Measurements from ENCODE around the gene STOML1.
A peak's percentile ranks its signal among the peaks of the same experiment; 100 is the strongest.

Gene STOML1

DNA sequence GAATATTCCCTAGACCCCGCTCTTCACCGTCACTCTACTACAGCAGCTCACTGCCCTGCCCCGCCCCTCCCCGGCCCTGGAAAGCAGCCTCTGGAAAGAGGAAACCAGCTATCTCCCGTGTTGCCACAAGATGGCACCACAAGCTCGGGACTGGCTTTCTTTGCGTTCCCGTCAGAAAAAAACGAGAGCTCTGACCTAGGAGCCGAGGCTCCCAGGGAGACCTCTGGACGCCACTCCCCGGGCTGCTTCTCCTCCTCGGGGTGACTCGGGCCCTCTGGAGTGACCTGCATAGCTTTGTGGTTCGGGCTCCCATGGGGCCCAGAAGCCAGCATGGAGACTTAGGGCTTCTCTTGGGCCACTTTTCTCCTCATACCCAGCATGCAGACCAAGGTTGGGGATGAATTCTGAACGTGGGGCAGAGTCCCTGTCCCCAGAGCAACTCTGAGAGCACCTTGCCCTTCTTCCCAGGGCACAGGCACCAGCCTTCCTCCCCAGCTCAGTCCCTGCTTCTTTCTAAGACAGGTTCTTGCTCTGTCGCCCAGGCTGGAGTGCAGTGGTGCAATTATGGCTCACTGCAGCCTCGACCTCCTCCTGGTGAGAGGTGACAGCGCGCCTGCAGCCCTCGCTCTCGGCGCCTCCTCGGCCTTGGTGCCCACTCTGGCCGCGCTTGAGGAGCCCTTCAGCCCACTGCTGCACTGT, 19.0 kb downstream of the STOML1 start:
- TF ChIP-seq GATA3 (IDR thresholded peaks at IDR 0.05; ENCODE audit: low read depth, low read length) (no peak), GATA2 (IDR thresholded peaks at IDR 0.05; ENCODE audit: low read depth, low read length) (no peak)

DNA sequence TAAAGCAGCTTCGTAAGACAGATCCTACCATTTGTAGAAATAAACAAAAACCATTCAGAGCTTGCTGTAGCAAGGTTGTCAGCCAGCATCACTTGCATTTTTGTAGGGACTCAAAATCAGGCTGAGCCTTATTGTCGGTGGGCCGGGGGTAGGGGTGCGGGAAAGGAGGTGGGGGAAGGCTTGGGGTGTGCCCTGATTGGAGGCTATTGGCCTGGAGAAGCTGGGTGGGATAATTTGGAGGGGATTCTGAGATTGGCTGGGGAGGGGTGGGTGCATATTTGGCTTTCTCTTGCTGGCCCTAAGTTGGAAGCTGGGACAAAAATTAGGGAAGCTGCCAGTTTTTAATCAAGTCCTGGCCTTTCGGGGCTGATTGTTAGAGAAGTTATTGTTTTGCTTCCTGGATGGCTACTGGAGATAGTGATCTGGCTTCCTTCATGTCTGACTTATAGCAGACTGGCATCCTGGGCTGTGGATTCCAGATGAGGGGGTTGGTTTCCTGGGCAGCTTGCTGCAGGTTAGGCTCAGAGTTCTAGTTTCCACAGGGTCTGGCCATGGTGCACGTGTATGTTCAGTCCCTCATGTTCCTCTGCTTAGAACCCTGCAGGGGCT, 22.8 kb downstream of the STOML1 start:
- peak; percentile 20; the same call in 1 of the 2 replicates for TF ChIP-seq GATA3 (IDR thresholded peaks at IDR 0.05; ENCODE audit: low read depth, low read length)
- TF ChIP-seq GATA2 (IDR thresholded peaks at IDR 0.05; ENCODE audit: low read depth, low read length): peak; percentile 48; the same call in 1 of the 2 replicates

DNA sequence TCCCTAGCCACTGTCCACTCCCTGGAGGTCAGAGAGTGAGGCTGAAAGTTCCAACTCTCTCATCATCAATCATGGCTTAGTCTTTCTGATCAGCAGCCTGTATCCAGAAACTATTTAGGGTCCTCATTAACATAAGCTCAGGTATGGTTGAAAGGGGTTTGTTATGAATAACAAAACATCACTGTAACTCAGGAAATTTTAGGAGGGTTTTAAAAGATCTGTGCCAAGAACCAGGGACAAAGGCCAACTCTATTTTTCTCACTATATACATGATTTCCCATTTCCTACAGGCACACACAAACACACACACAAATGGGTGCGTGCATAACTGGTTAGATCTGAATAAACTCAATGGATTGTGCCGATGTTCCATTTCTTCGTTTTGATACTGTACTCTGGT, 23.6 kb downstream of the STOML1 start:
- TF ChIP-seq GATA3 (IDR thresholded peaks at IDR 0.05; ENCODE audit: low read depth, low read length) (no peak), GATA2 (IDR thresholded peaks at IDR 0.05; ENCODE audit: low read depth, low read length) (no peak)

DNA sequence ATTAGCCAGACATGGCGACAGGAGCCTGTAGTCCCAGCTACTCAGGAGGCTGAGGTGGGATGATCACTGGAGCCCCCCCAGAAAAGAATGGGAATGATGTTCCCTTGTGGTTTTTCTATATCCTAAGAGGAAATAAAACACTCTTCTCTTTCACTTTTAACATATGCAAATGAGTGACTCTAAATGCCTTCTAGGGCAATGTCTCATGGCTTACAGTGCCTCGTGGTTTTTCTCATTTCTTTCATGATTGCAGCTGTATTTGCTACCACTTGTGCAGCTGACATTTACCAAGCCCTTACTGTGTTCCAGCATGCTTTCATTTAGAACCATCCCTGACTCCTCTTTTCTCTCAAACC, 26.4 kb downstream of the STOML1 start:
- TF ChIP-seq GATA3 (IDR thresholded peaks at IDR 0.05; ENCODE audit: low read depth, low read length) (no peak), GATA2 (IDR thresholded peaks at IDR 0.05; ENCODE audit: low read depth, low read length) (no peak)

DNA sequence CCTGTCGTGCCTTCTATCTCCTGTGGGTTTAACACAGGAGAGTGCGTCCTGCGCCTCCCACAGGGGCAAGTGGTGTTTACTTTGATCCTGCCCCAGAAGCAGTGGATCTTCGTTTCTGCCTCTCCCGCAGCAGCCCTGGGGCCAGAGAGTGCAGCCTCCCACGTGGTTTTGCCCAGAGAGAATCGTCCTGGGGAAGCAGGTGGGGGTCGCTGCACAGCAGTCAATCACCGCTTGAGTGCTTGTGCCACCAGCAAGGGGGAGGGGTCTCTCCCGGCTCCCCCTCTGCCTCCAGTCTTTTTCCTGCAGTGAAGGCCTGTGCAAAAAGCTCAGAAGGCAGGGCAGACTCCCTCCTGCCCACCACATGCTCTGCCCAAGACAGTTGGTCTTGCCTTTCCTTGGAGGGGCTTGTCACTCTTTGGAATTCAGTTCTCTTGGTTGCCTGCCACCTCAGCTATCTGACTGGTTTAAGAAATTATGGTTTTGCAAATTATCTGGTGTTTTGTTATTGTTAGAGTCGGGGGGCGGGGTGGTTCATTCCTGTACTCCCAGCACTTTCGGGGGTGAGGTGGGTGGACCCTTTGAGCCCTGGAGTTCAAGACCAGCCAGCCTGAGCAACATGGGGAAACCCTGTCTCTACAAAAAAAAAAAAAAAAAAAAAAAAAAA, 26.9 kb downstream of the STOML1 start:
- TF ChIP-seq GATA2 (IDR thresholded peaks at IDR 0.05; ENCODE audit: low read depth, low read length) (no peak), GATA3 (IDR thresholded peaks at IDR 0.05; ENCODE audit: low read depth, low read length) (no peak)

DNA sequence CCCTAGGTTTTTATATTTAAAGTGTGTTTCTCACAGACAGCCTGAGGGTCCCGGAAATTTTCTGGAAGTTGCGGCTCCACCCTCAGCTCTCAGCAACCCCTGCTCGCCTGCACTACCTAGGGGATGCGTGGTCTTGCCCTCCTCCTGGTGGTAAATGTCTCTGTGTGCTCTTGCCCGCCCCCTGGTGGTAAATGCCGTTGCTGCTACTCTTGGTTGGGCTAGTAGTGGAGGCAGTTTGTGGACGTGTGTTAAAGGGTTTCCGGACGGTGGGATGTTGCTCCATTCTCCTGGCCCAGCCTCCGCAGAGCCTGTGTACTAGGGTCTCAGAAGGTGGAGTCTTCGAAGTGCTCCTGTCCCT, 27.4 kb downstream of the STOML1 start:
- no peak for TF ChIP-seq GATA2 (IDR thresholded peaks at IDR 0.05; ENCODE audit: low read depth, low read length)
- TF ChIP-seq GATA3 (IDR thresholded peaks at IDR 0.05; ENCODE audit: low read depth, low read length): no peak

DNA sequence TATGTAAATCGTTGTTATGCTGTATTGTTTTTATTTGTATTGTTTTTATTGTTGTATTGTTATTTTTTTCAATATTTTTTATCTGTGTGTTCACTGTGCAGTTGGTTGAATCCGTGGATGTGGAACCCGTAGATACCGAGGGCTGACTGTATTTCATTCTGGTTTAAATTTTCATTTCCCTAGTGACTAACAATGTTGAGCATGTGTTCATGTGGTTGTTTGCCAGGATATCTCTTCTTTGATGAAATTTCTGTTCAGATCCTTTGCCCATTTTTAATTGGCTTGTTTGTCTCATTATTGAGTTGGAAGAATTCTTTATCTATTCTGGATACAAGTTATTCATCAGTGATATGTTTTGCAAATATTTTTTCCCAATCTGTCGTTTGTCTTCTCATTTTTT, 29.7 kb downstream of the STOML1 start:
- TF ChIP-seq GATA3 (IDR thresholded peaks at IDR 0.05; ENCODE audit: low read depth, low read length) (no peak), GATA2 (IDR thresholded peaks at IDR 0.05; ENCODE audit: low read depth, low read length) (no peak)

DNA sequence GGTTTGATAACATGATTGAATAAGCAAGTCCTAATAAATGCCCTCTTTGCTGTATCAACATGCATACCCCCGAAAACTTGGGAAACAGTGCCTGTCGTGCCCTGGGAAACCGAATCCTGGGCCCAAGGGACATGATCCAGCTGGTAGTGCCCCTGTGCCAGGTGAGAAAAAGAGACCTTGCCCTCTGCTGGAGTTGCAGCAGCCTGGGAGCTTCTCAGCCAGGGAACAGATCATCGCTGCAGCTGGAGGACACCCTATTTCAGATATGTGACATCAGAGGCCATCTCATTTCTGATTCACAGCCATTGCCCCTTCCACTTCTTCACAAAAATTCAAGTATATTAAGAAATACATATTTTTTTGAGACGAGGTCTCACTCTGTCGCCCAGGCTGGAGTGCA, 32.3 kb downstream of the STOML1 start:
- TF ChIP-seq GATA3 (IDR thresholded peaks at IDR 0.05; ENCODE audit: low read depth, low read length): no peak
- TF ChIP-seq GATA2 (IDR thresholded peaks at IDR 0.05; ENCODE audit: low read depth, low read length): no peak

DNA sequence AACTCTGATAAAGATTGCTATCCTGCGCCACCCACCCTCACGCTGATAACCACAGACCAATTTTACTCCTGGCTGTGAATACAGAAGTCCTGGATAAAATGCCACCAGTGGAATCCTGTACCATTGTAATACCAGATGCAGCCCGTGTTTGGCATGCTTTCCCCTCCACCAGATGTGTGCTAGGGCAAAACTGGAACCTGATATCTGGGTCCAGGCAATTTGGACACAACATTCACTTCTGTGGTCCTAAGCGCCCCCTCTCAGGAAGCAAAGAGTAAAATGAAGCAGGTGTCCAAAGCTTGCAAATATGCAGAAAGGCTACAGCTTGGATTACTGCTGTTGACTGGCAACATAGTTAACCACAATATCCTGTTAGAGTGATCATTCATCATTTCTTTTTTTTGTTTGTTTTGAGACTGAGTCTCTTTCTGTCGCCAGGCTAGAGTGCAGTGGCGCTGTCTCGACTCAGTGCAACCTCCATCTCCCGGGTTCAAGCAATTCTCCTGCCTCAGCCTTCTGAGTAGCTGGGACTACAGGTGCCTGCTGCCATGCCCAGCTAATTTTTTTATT, 33.0 kb downstream of the STOML1 start:
- TF ChIP-seq GATA3 (IDR thresholded peaks at IDR 0.05; ENCODE audit: low read depth, low read length) (no peak), GATA2 (IDR thresholded peaks at IDR 0.05; ENCODE audit: low read depth, low read length) (no peak)

DNA sequence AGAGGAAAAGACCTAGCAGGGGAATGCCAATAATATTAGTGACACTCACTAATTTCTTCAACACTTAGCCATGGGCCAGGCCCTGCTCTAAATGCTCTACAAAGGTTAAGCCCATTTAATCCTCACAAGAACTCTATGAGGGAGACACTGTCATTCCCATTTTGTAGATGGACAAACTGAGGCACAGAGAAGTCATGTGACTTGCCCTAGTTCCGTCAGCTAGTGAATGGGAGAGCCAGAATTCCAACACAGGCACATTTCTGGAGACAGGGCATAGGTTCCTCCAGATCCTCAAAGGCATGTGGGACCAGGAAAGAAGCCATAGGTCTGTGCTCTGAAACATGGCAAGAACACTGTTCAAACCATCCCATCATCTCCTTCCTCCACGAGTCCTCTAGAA, 34.3 kb downstream of the STOML1 start:
- TF ChIP-seq GATA3 (IDR thresholded peaks at IDR 0.05; ENCODE audit: low read depth, low read length): no peak
- no peak for TF ChIP-seq GATA2 (IDR thresholded peaks at IDR 0.05; ENCODE audit: low read depth, low read length)

DNA sequence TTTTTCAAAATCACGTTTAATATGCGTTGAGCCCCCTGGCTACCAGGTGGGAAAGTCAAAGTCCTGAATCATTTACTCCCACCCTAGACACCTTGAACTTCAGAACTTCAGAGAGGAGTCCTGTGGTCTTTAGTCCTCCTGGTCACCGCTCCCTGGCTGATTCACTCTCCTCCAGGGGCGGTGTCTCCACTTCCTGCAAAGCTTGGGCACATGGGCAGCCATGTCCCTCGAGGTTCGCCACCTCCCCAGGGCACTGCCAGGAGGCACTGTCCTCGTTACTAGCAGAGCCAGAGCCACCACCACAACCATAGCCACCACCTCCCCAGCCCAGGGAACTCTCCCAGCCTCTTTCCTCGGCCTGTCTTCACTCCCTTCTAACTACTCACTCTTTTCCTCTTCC, 34.8 kb downstream of the STOML1 start:
- TF ChIP-seq GATA2 (IDR thresholded peaks at IDR 0.05; ENCODE audit: low read depth, low read length) (no peak), GATA3 (IDR thresholded peaks at IDR 0.05; ENCODE audit: low read depth, low read length) (no peak)

DNA sequence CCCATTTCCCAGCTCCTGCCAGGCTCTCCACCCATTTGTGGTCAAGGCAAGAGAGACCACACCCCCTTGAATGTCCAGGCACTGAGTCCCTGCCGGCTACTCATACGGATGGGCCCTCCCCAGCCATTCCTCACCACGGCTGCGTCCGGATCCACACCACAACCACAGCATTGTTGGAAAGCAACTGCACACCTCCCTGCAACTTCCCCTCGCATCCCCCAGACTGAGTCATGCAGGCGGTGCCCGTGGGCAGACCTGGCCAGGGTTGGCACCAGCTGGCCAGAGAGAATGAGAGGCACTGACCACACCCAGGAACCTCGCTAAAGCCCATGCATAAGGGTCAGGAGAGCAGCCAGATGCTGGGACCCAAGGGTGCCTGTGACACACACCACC, 35.4 kb downstream of the STOML1 start:
- TF ChIP-seq GATA3 (IDR thresholded peaks at IDR 0.05; ENCODE audit: low read depth, low read length) (no peak), GATA2 (IDR thresholded peaks at IDR 0.05; ENCODE audit: low read depth, low read length) (no peak)

DNA sequence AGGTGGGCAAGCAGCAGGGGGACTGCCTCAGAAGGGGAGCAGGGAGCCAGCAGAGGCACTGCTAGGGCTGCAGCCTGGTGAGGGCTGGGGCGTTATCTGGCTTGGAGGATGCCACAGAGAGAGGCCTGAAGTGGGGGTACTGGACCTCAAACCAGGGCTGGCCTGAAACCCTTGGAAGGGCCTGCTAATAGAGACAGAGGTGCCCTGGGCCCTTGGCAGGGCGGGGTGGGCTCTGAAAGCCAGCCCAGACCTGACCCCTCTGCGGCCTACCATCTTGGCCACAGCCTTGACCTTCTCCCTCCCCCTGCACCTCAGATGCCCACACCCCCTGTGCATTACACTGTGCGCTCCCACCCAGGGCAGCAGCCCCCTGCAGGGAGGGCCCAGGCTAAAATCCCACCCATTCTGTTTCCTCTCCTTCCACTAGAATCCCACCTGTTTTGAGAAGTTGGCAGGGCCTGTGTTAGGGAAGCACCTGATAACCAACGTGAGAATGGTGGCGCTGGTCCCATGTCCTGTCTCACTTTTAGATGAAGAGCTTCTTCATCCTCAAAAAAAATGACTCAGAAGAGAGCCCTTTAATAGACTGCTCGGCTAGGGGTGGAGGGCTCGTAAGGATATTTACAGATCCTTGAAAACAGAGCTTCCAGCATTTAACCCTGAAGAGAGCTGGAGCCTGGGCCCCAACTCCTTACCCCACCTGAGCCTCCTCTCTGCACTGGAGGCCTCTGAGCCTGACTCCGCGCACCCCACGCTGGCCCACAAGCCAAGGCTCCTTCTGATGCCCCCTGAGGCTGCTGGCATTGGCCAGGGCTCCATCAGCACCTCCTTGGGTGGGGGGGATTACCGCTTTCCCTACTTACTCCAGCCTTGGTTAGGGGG, 36.0 kb downstream of the STOML1 start:
- TF ChIP-seq GATA2 (IDR thresholded peaks at IDR 0.05; ENCODE audit: low read depth, low read length) (no peak), GATA3 (IDR thresholded peaks at IDR 0.05; ENCODE audit: low read depth, low read length) (no peak)

DNA sequence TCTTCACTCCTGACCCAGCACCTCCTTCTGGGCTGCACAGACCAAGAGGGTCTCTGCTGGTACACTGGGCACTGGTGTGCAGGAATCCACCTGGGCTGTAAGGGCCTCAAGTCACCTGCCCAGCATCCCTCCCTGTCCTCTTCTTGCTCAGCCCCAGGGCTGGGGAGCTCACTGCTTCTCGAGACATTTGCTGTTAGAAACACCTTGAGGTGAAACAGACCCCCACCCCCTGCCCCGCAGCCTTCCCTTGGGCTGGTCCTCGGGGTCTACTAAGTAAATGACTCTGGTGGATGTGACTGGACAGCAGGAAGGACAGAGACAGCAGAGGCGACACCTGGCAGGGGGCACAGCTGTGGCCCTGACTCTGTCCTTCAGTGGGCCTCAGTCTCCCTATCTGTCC, 36.8 kb downstream of the STOML1 start:
- TF ChIP-seq GATA3 (IDR thresholded peaks at IDR 0.05; ENCODE audit: low read depth, low read length): no peak
- TF ChIP-seq GATA2 (IDR thresholded peaks at IDR 0.05; ENCODE audit: low read depth, low read length): no peak

All from SH-SY5Y (cell line).